ENCODE results near the gene CD300LB.
"Not testable (repeated sequence)": the region's sequence is repeated elsewhere in the genome, so short reads cannot be mapped to it uniquely, and the experiment has no call there.

CD300LB gene

GRCh38 chr17:74493331-74493833, 37.9 kb downstream of the CD300LB start:
- peak; percentile 54 for DNase-seq (ENCODE audit: low spot score)

DNA sequence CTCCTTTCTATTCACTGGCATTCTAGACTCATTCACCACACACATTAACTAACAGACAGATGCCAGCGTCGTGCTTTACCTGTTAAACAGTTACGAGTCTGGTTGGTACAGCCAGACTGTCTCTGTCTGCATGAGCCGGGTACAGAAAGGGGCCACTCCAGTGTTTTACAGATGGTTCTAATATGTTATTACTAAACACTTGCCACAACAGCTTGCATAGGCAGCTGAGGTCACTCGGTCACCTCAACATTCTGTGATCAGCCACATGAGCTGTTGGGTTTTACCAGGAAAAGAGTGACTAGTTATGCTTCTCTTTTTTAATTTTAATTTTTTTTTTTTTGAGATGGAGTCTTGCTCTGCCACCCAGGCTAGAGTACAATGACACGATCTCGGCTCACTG, 39.6 kb downstream of the CD300LB start:
- DNase-seq (ENCODE audit: low spot score): no peak

DNA sequence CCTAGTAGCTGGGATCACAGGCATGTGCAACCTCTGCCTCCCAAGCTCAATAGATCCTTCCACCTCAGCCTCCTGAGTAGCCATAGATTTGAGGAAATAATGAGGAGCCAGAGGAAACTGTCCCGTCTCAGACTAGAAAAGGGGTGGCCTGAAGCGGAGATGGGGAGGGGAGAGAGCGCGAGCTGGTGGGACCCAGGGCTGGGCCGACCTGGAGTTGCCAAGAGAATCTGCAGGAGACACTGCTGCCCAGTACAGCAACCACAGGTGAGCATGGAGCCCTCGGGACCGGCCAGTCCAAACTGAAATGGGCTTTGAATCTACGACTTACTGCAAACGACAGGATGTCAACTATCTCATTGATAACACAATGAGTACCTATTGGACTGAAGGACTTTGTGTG, 40.6 kb downstream of the CD300LB start:
- no peak for DNase-seq (ENCODE audit: low spot score)

DNA sequence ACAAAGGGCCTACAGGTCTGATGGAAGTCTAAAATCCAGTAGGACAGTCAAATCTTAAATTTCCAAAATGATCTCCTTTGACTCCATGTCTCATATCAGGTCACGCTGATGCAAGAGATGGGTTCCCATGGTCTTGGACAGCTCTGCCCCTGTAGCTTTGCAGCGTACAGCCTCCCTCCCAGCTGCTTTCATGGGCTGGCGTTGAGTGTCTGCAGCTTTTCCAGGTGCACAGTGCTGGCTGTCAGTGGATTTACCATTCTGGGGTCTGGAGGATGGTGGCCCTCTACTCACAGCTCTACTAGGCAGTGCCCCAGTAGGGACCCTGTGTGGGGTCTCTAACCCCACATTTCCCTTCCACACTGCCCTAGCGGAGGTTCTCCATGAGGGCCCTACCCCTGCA, 43.0 kb downstream of the CD300LB start:
- not testable (repeated sequence) for DNase-seq (ENCODE audit: low spot score)

DNA sequence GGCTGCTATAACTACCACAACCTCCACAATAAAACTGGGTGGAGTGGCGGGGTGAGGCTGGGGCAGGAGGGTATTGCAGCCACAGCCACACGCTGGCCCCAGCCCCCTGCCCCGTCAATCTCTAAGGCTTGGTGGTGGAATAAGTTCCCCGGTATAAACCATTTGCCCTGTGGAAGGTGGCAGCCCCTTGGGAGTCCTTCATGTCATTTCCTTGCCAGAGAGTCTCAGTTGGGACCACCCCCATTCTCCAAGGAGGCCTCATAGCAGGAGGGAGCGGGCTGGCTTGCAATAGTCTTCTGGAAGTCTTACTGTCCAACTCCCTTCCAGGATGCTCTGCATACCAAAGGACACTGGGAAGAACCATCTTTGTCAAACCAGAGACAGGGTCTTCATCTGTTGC, 45.4 kb downstream of the CD300LB start:
- no peak for DNase-seq (ENCODE audit: low spot score)

DNA sequence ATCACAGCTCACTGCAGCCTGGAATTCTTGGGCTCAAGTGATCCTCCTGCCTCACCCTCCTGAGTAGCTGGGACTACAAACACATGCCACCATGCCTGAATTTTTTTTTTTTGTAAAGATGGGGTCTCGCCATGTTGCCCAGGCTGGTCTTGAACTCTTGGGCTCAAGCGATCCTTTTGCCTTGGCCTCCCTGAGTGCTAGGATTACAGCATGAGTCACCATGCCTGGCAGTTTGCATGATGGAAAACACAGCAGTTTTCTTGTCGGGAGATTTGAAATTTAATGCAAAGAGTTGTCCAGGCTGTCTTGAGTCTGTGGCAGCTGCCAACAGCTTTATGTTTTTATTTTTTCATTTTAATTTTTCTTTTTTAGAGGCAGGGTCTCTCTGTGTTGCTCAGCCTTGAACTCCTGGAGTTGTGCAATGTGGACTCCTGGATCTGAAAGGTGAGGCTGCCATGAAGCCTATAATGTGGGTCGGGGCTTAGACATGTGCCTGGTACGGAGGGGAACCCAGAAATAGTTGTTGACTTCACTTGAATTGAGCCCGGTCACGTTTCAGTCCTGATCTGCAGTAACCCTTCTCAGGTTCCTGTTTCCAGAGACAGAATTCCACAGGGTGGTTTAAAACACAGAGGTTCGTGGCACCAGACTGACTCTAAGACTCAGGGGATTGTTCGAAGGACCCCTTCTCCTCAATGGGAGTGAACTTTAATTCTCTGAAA, 46.1 kb downstream of the CD300LB start:
- no peak for DNase-seq (ENCODE audit: low spot score)

- no peak for DNase-seq (ENCODE audit: low spot score)
Measured at GRCh38 chr17:74484066-74484465, 47.2 kb downstream of the CD300LB start.

GRCh38 chr17:74481621-74482020, 49.7 kb downstream of the CD300LB start:
- no peak for DNase-seq (ENCODE audit: low spot score)

DNA sequence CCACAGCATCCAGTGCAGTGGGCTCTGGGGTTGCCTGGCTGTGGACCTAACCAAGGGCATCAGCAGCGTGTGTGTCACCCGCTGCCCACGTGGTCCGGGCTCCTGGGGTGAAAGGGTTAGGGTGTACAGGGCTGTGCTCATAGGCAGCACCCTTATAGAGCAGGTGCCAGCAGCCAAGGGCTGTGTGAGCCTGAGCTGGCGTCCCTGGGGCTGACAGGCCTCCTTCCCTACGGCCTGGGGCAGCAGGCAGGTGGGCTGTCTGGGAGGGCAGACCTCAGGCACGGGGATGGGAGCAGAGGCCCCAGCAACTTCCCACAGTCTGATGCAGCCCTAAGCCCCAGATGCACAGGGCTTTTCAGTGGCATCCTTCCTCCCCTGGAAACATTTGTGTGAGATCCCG, 51.0 kb downstream of the CD300LB start:
- DNase-seq (ENCODE audit: low spot score): no peak

GRCh38 chr17:74478420-74479100, 52.7 kb downstream of the CD300LB start:
- peak; percentile 38 for DNase-seq (ENCODE audit: low spot score)

DNA sequence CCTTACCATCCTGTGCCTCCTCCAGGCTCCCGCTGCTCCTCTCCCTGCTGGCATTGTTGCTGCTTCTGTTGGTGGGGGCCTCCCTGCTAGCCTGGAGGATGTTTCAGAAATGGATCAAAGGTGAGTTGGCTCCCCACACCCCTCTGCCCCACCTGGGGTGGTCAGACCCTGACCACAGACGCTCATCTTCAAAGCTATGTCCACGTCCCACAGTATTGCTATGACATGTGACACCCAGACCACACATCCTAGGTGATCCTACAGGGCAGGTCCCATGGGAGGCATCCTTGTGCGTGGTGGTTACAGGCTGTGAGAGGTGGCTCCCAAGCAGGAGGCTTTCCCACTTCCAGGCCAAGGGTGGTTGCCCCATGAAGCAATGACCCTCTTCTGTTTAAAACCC, 53.9 kb downstream of the CD300LB start:
- no peak for DNase-seq (ENCODE audit: low spot score)

- DNase-seq (ENCODE audit: low spot score): no peak
Measured at GRCh38 chr17:74475189-74475588, 56.1 kb downstream of the CD300LB start.

DNA sequence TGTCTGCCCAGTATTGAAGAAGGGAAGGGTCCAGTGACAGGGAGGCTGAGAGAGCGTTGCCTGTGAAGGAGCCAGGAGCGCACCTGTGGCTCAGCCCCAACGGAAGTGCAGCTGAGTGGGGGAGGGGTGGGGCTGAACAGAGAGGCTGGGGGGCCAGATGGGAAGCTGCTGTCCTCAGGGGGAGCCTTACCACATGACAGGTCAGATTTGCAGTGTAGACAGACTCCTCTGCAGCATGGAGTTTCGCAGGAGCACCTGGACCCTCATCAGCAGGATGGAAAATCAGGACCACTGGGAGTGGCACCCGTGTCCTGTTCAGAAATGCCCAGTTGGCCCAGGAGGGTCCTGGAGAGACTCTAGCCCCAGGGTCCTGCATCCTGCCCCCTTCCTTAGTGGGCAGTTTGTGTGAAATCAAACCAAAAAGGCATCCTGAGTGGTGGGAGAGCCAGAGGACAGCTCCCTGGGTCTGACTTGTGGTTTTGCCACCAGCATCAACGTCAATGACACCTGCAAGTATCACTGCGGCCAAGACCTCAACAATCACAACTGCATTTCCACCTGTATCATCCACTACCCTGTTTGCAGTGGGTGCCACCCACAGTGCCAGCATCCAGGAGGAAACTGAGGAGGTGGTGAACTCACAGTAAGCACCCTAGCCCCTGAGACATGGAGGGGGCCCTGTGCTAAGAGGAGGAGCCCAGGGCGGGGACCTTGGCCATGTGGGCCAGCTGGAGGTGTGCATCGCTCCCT, 57.1 kb downstream of the CD300LB start:
- DNase-seq (ENCODE audit: low spot score): no peak

DNA sequence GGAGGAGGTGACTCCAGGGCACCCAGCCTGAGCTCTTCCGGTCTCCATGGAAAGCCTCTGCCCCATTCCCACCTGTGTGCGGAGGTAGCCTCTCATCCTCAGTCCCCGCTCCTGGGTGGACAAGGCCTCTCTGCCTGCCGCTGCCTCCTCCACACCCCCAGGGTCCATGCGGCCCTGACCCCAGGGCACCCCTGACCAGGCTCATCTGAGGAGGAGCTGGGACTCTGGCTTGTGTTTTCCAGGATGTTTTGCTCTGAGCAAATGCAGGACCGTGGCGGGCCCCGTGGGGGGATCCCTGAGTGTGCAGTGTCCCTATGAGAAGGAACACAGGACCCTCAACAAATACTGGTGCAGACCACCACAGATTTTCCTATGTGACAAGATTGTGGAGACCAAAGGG, 58.0 kb downstream of the CD300LB start:
- no peak for DNase-seq (ENCODE audit: low spot score)

DNA sequence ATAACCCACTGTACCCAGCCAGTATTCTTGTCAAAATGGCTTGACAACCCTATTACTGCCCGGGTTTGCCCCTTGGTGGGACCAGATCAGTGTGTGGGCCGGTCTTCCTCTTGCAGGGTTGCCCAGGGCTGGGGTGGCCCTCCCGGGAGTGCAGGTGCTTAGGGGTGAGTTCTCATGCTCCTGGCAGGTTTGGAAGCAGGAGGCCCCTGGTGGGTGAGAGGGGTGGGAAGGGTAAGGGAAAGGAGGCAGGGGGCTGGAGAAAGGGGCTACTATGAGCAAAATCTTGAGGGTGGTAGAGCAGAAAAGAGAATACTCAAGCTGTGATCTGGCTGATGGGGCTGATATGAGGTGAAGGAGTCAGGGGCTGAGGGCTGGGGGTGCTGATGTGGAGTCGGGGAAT, 58.4 kb downstream of the CD300LB start:
- no peak for DNase-seq (ENCODE audit: low spot score)

- DNase-seq (ENCODE audit: low spot score): no peak
Measured at GRCh38 chr17:74471341-74471740, 59.9 kb downstream of the CD300LB start.
